Vagina (tissue), 2 donors: Measurements from ENCODE around the gene C3. TPM values are rescaled to one million over a fixed set of nuclear protein-coding genes. Genes with fewer than 3 reads are reported as not detected.
A peak's percentile ranks its signal among the peaks of the same experiment; 100 is the strongest.
"Not testable (repeated sequence)": the region's sequence is repeated elsewhere in the genome, so short reads cannot be mapped to it uniquely, and the experiment has no call there.

Experiments used
- DNase-seq, 2 donors: peaks; one replicate each; pipeline ENCODE4 v3.0.0-alpha.2; 2017; ENCODE audit errors: extremely low spot score in 2 of 2
- H3K27ac ChIP-seq: fragments of 200-600 bp; sonication (generic); one replicate; pipeline ENCODE4 v1.5.1; 2019
- H3K27me3 ChIP-seq: fragments of 200-600 bp; sonication (generic); one replicate; pipeline ENCODE4 v1.5.1; 2019
- H3K36me3 ChIP-seq, 2 donors: fragments of 200-600 bp; sonication (generic); one replicate each; pipeline ENCODE4 v1.5.1; 2017 to 2019
- H3K4me1 ChIP-seq: fragments of 200-600 bp; sonication (generic); one replicate; pipeline ENCODE4 v1.5.1; 2019
- H3K4me3 ChIP-seq, 2 donors: fragments of 200-600 bp; sonication (generic); 1 replicate in 1 of 2; 2 replicates in 1 of 2; pipeline ENCODE4 v1.5.1; 2016 to 2019
- H3K9me3 ChIP-seq: fragments of 200-600 bp; sonication (generic); one replicate; pipeline ENCODE4 v1.5.1; 2019
- POLR2A ChIP-seq, 2 donors: fragments of 450-650 bp; IDR thresholded peaks; one replicate each; pipeline ENCODE4 v1.6.1; 2017; ENCODE audit warnings: antibody characterized with exemption in 2 of 2, mild to moderate bottlenecking in 2 of 2, moderate library complexity in 2 of 2
- POLR2AphosphoS5 ChIP-seq, 2 donors: sonication (generic); formaldehyde crosslinking; IDR thresholded peaks; one replicate each; pipeline ENCODE4 v1.9.0; 2017; ENCODE audit warnings: antibody characterized with exemption in 2 of 2, mild to moderate bottlenecking in 2 of 2, low read depth in 1 of 2; ENCODE audit not compliant: insufficient read depth in 1 of 2
- intact Hi-C: fragments of 100-400 bp; cut with DNase I; formaldehyde crosslinking; loops from one replicate; pipeline ENCODE4 v1.15.1; 2023
- total RNA-seq: library from RNA; depleted of rRNA; stranded (reverse); fragments of >200 nt; gene quantifications from one replicate; pipeline ENCODE4 v1.2.3, GENCODE V29; 2016
- TF ChIP-seq, protein P1 (sequence below), 3 experiments: fragments of 450-650 bp in 2 of 3; fragments of 200-600 bp in 1 of 3; sonication (generic) in 1 of 3; IDR thresholded peaks; one replicate each; pipeline ENCODE4 v1.5.1; 2017 to 2019; ENCODE audit warnings: antibody characterized with exemption in 3 of 3, mild to moderate bottlenecking in 2 of 3, moderate library complexity in 2 of 3

The C3 gene
- total RNA-seq, 1 donor from 2014 or later = 1,239 TPM

DNA sequence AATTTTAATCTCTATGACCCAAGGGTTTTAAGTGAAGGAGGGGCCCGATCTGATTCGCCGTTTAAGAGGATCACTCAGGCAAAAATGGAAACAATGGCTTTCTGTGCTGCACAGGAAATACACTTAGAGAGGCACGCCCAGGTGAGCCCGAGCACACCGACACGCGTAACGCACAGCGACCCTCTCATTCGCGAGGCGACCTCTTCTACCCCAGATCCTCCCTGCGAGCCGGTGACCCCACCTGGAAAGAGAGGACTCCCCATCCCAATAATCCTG, 46.6 kb upstream of the C3 start:
- H3K36me3 ChIP-seq = no peaks in the 10 kb centered on the region
- peaks cover 6% of the 10 kb centered on the region for H3K27me3 ChIP-seq
- no peak for DNase-seq
- TF ChIP-seq, protein P1, sequence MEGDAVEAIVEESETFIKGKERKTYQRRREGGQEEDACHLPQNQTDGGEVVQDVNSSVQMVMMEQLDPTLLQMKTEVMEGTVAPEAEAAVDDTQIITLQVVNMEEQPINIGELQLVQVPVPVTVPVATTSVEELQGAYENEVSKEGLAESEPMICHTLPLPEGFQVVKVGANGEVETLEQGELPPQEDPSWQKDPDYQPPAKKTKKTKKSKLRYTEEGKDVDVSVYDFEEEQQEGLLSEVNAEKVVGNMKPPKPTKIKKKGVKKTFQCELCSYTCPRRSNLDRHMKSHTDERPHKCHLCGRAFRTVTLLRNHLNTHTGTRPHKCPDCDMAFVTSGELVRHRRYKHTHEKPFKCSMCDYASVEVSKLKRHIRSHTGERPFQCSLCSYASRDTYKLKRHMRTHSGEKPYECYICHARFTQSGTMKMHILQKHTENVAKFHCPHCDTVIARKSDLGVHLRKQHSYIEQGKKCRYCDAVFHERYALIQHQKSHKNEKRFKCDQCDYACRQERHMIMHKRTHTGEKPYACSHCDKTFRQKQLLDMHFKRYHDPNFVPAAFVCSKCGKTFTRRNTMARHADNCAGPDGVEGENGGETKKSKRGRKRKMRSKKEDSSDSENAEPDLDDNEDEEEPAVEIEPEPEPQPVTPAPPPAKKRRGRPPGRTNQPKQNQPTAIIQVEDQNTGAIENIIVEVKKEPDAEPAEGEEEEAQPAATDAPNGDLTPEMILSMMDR (IDR thresholded peaks at IDR 0.05) = no peak
- no peak for TF ChIP-seq POLR2A (IDR thresholded peaks at IDR 0.05)
- peaks cover 11% of the 10 kb centered on the region for H3K4me1 ChIP-seq
- intact Hi-C loops = no loop called here
- H3K27ac ChIP-seq = peak overlapping the region; percentile 62
- peak overlapping the region; percentile 38 to 48 for H3K4me3 ChIP-seq
- H3K9me3 ChIP-seq = no peaks in the 10 kb centered on the region

DNA sequence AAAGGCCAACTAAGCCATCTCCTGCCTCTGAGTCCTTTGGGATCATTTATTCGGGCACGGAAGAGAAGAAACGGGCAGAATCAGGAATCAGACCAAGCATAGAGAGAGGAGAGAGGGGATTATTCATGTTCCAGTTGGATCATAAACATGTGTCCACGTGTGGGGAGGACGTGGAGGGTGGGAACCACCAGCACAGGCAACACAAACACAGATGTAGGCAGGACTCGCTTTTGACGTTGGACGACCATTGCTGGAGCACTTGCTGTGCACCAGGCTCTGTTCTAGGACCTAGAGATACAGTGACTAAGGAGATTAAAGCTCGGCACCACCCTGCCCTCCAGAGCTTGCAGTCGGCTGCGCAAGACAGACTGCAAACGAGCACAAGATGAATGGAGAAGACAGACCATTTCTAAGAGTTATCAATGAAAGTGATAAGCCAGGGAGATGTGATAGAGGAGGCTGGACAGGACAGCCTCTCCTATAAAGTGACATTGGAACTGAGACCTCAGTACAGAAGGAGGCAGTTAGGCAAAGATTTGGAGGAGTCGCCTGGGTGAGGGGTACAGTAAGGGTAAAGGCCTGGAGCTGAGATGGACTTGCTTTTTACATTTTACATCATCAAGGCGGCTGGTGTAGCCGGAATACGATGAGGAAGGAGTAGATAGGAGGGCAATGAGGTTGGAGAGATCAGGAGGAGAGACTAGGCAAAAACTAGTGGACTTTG, 46.1 kb upstream of the C3 start:
- Histone ChIP-seq H3K27ac (peak overlapping the region; percentile 62), H3K4me1 (peaks cover 11% of the 10 kb centered on the region), H3K9me3 (no peaks in the 10 kb centered on the region), H3K36me3 (no peaks in the 10 kb centered on the region), H3K27me3 (peaks cover 6% of the 10 kb centered on the region), H3K4me3 (peak overlapping the region; percentile 38 to 48)
- TF ChIP-seq POLR2A (IDR thresholded peaks at IDR 0.05) (no peak), POLR2AphosphoS5 (IDR thresholded peaks at IDR 0.05; ENCODE audit: insufficient read depth in 1 of 2, low read depth in 1 of 2) (peak in 1 of 2 donors; percentile 7)
- TF ChIP-seq, protein P1 (IDR thresholded peaks at IDR 0.05) = no peak
- intact Hi-C loops = no loop called here
- no peak for DNase-seq

DNA sequence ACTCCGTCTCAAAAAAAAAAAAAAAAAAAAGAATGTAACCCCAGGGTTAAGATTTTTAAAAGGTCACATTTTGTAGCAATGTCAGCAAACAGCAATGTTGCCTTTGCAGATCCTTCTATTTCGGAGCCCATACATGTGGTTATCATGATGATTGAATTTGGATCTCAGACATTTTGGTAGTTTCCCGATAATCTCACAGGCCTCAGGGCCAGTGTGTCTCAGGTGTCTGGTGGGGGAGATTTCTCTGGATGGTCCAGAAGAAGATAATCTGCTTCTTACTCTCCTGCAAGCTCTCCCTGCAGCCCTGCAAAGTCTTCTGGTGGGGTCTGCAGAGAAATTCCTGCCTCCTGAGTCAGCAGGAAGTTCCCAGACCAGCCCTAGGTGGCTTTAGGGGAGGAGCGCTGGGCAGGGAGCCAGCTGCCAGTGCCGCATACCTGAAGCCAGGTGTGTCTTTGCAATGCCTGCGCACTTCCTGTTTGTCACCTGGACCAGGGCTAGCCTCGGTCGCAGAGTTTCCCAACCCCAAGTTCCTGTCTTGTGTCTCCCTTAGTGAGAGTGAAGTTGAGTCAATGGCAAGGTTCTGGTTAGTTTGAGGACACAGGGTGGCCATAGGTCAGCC, 45.4 kb upstream of the C3 start:
- intact Hi-C loops = no loop called here
- peaks cover 6% of the 10 kb centered on the region for H3K27me3 ChIP-seq
- no peak for DNase-seq
- H3K4me1 ChIP-seq = peaks cover 11% of the 10 kb centered on the region
- peak overlapping the region in 1 of 2 donors; percentile 48 for H3K4me3 ChIP-seq
- peak; percentile 55 to 59 for TF ChIP-seq POLR2AphosphoS5 (IDR thresholded peaks at IDR 0.05; ENCODE audit: insufficient read depth in 1 of 2, low read depth in 1 of 2)
- TF ChIP-seq, protein P1 (IDR thresholded peaks at IDR 0.05) = no peak
- no peaks in the 10 kb centered on the region for H3K9me3 ChIP-seq
- peak overlapping the region; percentile 62 for H3K27ac ChIP-seq
- no peaks in the 10 kb centered on the region for H3K36me3 ChIP-seq

DNA sequence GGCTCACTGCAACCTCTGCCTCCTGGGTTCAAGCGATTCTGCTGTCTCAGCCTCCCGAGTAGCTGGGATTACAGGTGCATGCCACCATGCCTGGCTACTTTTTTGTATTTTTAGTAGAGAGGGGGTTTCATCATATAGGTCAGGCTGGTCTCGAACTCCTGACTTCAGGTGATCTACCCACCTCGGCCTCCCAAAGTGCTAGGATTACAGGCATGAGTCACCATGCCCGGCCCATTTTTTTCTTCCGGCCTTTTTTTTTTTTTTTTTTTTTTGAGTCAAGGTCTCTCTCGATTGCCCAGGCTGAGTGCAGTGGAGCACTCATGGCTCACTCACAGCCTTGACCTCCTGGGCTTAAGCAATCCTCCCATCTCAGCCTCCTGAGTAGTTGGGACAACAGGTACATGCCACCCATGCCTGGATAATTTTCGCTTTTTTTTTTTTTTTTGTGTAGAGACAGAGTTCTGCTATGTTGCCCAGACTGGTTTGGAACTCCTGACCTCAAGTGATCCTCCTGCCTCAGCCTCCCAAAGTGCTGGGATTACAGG, 41.9 kb upstream of the C3 start:
- H3K27me3 ChIP-seq, H3K4me1 ChIP-seq, intact Hi-C loops, DNase-seq, H3K36me3 ChIP-seq, H3K4me3 ChIP-seq, H3K9me3 ChIP-seq, H3K27ac ChIP-seq: not testable (repeated sequence)

DNA sequence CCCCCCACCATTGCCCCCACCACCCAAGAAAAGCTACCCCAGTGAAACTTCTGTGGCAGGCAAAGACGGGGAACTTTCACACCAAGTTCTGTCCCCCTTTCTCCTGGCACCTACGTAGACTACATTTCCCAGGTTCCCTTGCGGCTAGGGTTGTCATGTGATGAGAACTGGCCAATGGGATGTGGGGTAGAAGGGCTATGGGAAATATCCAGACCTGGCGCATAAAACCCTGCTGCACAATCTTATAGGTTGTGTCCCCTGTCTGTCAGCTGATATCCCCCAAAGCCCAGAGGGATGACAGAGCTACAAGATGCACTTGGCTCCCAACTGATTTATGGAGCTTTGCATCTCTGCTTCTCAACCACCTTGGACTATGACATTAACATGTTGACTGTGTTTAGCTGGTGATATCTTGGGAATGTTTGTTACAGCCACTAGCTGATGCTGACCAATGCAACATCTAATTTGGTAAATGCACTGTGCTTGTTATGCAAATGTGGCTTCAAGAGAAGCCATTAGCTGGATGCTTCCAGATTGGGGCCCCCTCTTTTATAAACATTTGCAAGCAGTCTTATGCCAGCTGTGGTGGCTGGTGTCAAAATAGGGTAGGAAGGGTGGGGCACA, 40.7 kb upstream of the C3 start:
- TF ChIP-seq, protein P1 (IDR thresholded peaks at IDR 0.05) = no peak
- TF ChIP-seq POLR2A (IDR thresholded peaks at IDR 0.05) (no peak), POLR2AphosphoS5 (IDR thresholded peaks at IDR 0.05; ENCODE audit: insufficient read depth in 1 of 2, low read depth in 1 of 2) (no peak)
- Histone ChIP-seq H3K4me3 (no peak overlapping the region), H3K36me3 (no peaks in the 10 kb centered on the region), H3K9me3 (no peaks in the 10 kb centered on the region), H3K4me1 (no peaks in the 10 kb centered on the region), H3K27ac (no peak overlapping the region), H3K27me3 (no peaks in the 10 kb centered on the region)
- intact Hi-C loops = no loop called here
- DNase-seq = no peak
